WTC11 (cell line): ENCODE results near the gene IFT122. TPM values are rescaled to one million over a fixed set of nuclear protein-coding genes. Genes with fewer than 3 reads are reported as not detected.

Experiments
- ATAC-seq: fragments of 200-7000 bp; cut with Tn5 transposase; 2 replicates; pipeline ENCODE4 v1.10.0; 2021; ENCODE audit warnings: mild to moderate bottlenecking, moderate library complexity
- CTCF ChIA-PET: fragments of 300-600 bp; sonication (Branson Sonifier 250); formaldehyde crosslinking; loops from one replicate; lab custom pipeline; 2021; ENCODE audit warnings: antibody characterized with exemption; lab: Charles Lee
- POLR2A ChIA-PET: fragments of 350-600 bp; sonication (Branson Sonifier 250); formaldehyde crosslinking; loops from one replicate; lab custom pipeline; 2021; ENCODE audit warnings: antibody characterized with exemption; lab: Charles Lee
- DNase-seq: peaks from one replicate; pipeline ENCODE4 v3.0.0; 2021; ENCODE audit warnings: low spot score
- H3K27ac Mint-ChIP-seq: 2 replicates; pipeline ENCODE4 v1.8.0; 2021; ENCODE audit warnings: mixed read lengths
- H3K27me3 Mint-ChIP-seq: 2 replicates; pipeline ENCODE4 v1.8.0; 2021; ENCODE audit warnings: low read depth, mild to moderate bottlenecking, moderate library complexity, mixed read lengths
- H3K36me3 Mint-ChIP-seq: 2 replicates; pipeline ENCODE4 v1.8.0; 2021; ENCODE audit warnings: mixed read lengths
- H3K4me1 Mint-ChIP-seq: 2 replicates; pipeline ENCODE4 v1.8.0; 2022; ENCODE audit warnings: mixed read lengths
- H3K4me3 Mint-ChIP-seq: 2 replicates; pipeline ENCODE4 v1.8.0; 2021; ENCODE audit warnings: mild to moderate bottlenecking, moderate library complexity, mixed read lengths
- H3K9me3 Mint-ChIP-seq: 2 replicates; pipeline ENCODE4 v1.8.0; 2021; ENCODE audit warnings: mixed read lengths
- CREB1 ChIP-seq: sonication (generic); formaldehyde crosslinking; IDR thresholded peaks from 2 replicates; pipeline ENCODE4 v1.8.0; 2023; ENCODE audit warnings: mild to moderate bottlenecking, missing genetic modification reagents
- FOXP1 ChIP-seq: sonication (generic); formaldehyde crosslinking; IDR thresholded peaks from 2 replicates; pipeline ENCODE4 v1.8.0; 2022; ENCODE audit warnings: missing genetic modification reagents, mild to moderate bottlenecking, moderate library complexity, borderline replicate concordance
- GABPB1 ChIP-seq: sonication (generic); formaldehyde crosslinking; IDR thresholded peaks from 2 replicates; pipeline ENCODE4 v1.8.1; 2023; ENCODE audit warnings: mild to moderate bottlenecking, missing genetic modification reagents
- HMGA2 ChIP-seq: fragments of 250-450 bp; sonication (Bioruptor Pico); IDR thresholded peaks from 2 replicates; pipeline ENCODE4 v1.4.0; 2021; ENCODE audit warnings: mild to moderate bottlenecking, moderate library complexity
- JAZF1 ChIP-seq: fragments of 250-450 bp; sonication (Bioruptor Pico); IDR thresholded peaks from 2 replicates; pipeline ENCODE4 v1.9.0; 2021; ENCODE audit warnings: moderate library complexity, mild to moderate bottlenecking, inconsistent platforms
- NFATC4 ChIP-seq: fragments of 250-450 bp; sonication (Bioruptor Pico); IDR thresholded peaks from 2 replicates; pipeline ENCODE4 v1.9.0; 2021; ENCODE audit warnings: mild to moderate bottlenecking
- NR1H2 ChIP-seq: sonication (generic); formaldehyde crosslinking; IDR thresholded peaks from 2 replicates; pipeline ENCODE4 v1.9.0; 2021; ENCODE audit warnings: mild to moderate bottlenecking, moderate library complexity, missing genetic modification reagents
- NR2C2 ChIP-seq: sonication (generic); formaldehyde crosslinking; IDR thresholded peaks from 2 replicates; pipeline ENCODE4 v1.8.0; 2022; ENCODE audit warnings: mild to moderate bottlenecking, missing genetic modification reagents
- OVOL2 ChIP-seq: fragments of 250-450 bp; sonication (Bioruptor Pico); IDR thresholded peaks from 2 replicates; pipeline ENCODE4 v1.9.0; 2021; ENCODE audit warnings: mild to moderate bottlenecking, borderline replicate concordance
- PRRX2 ChIP-seq: fragments of 250-450 bp; sonication (Bioruptor Pico); IDR thresholded peaks from 2 replicates; pipeline ENCODE4 v1.8.0; 2021; ENCODE audit warnings: mild to moderate bottlenecking
- ZBTB21 ChIP-seq: sonication (generic); formaldehyde crosslinking; IDR thresholded peaks from 2 replicates; pipeline ENCODE4 v1.8.1; 2023; ENCODE audit warnings: mild to moderate bottlenecking, missing genetic modification reagents, borderline replicate concordance
- ZNF138 ChIP-seq: sonication (generic); formaldehyde crosslinking; conservative IDR thresholded peaks from 2 replicates; pipeline ENCODE4 v1.8.1; 2022; ENCODE audit warnings: mild to moderate bottlenecking, moderate library complexity, missing genetic modification reagents
- ZNF232 ChIP-seq: sonication (generic); formaldehyde crosslinking; IDR thresholded peaks from 2 replicates; pipeline ENCODE4 v1.8.0; 2022; ENCODE audit warnings: mild to moderate bottlenecking, missing genetic modification reagents
- ZNF416 ChIP-seq: fragments of 250-450 bp; sonication (Bioruptor Pico); IDR thresholded peaks from 2 replicates; pipeline ENCODE4 v1.9.0; 2021; ENCODE audit warnings: mild to moderate bottlenecking, inconsistent platforms
- total RNA-seq: library from RNA; stranded (reverse); gene quantifications from 3 replicates; pipeline ENCODE4 v1.2.3, GENCODE V29; 2021
- TF ChIP-seq, protein P1 (sequence below): sonication (generic); formaldehyde crosslinking; IDR thresholded peaks from 2 replicates; pipeline ENCODE4 v1.8.1; 2023; ENCODE audit warnings: mild to moderate bottlenecking, missing genetic modification reagents, moderate library complexity
- TF ChIP-seq, protein P2 (sequence below): fragments of 250-450 bp; sonication (Bioruptor Pico); IDR thresholded peaks from 2 replicates; pipeline ENCODE4 v1.8.0; 2021; ENCODE audit warnings: mild to moderate bottlenecking
- TF ChIP-seq, protein P3 (sequence below): fragments of 250-450 bp; sonication (Bioruptor Pico); conservative IDR thresholded peaks from 2 replicates; pipeline ENCODE4 v1.9.0; 2021; ENCODE audit warnings: mild to moderate bottlenecking
- TF ChIP-seq, protein P4 (sequence below): sonication (generic); formaldehyde crosslinking; IDR thresholded peaks from 2 replicates; pipeline ENCODE4 v1.8.0; 2022; ENCODE audit warnings: mild to moderate bottlenecking, missing genetic modification reagents

IFT122 gene
- total RNA-seq, 1 experiment from 2014 or later, result 22.8 TPM

DNA sequence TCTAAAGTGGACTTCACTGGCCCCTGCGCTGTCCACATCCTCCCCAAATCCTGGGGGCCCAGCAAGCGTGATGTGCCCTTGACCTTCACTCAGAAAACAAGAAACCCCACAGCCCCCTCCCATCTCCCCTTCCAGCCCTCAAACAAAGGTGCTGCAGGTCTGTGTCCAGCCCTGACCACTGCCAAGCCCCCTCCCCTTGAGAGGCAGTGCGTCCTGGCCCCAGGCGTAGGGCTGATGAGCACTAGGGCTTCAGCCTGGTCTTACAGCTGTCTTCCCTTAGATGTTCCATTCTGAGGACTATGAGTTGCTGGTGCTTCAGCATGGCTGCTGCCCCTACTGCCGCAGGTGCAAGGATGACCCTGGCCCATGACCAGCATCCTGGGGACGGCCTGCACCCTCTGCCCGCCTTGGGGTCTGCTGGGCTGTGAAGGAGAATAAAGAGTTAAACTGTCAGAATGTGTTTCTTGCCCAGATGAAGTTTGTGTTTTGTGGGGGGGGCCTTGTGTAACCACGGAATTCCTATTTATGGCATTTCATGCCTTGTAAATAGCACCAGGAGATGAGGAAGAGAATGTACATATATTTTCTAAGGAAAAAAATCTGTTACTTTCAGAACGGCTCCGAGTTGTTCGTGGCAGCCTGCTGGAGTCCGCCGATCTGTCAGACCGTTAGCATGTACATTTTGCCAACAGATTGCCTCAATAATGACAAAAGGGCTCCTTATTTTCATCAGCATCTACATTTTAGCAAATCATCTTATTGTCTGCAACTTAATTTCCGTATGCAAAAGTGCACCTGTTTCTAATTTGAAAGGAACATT, 80.1 kb downstream of the IFT122 start:
- Mint-ChIP-seq H3K36me3 (no peaks in the 10 kb centered on the region; the same call in 1 of the 2 replicates), H3K4me3 (no peak overlapping the region), H3K9me3 (no peaks in the 10 kb centered on the region), H3K27ac (no peak overlapping the region), H3K27me3 (no peaks in the 10 kb centered on the region), H3K4me1 (0 out of 2 replicates have a peak, but pooled peaks cover 2% of the 10 kb centered on the region)
- DNase-seq (no peak), ATAC-seq (no peak)
- POLR2A ChIA-PET, result interaction anchor here (0.6 kb wide), 1 partner anchor 392 kb away, joined by 3 read pairs; no protein-coding TSS in a partner anchor
- CTCF ChIA-PET, result no interaction called here
- TF ChIP-seq CREB1 (CRISPR knock-in tag), result no peak
- no peak for TF ChIP-seq ZBTB21 (CRISPR knock-in tag)
- no peak for TF ChIP-seq OVOL2 (CRISPR knock-in tag)
- no peak for TF ChIP-seq ZNF416 (CRISPR knock-in tag)
- TF ChIP-seq, protein P1, sequence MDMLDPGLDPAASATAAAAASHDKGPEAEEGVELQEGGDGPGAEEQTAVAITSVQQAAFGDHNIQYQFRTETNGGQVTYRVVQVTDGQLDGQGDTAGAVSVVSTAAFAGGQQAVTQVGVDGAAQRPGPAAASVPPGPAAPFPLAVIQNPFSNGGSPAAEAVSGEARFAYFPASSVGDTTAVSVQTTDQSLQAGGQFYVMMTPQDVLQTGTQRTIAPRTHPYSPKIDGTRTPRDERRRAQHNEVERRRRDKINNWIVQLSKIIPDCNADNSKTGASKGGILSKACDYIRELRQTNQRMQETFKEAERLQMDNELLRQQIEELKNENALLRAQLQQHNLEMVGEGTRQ (CRISPR knock-in tag), result no peak
- no peak for TF ChIP-seq GABPB1 (CRISPR knock-in tag)
- TF ChIP-seq NR1H2, result no peak
- no peak for TF ChIP-seq NFATC4 (CRISPR knock-in tag)
- TF ChIP-seq JAZF1 (CRISPR knock-in tag), result no peak
- TF ChIP-seq, protein P2, sequence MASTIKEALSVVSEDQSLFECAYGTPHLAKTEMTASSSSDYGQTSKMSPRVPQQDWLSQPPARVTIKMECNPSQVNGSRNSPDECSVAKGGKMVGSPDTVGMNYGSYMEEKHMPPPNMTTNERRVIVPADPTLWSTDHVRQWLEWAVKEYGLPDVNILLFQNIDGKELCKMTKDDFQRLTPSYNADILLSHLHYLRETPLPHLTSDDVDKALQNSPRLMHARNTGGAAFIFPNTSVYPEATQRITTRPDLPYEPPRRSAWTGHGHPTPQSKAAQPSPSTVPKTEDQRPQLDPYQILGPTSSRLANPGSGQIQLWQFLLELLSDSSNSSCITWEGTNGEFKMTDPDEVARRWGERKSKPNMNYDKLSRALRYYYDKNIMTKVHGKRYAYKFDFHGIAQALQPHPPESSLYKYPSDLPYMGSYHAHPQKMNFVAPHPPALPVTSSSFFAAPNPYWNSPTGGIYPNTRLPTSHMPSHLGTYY (CRISPR knock-in tag), result no peak

DNA sequence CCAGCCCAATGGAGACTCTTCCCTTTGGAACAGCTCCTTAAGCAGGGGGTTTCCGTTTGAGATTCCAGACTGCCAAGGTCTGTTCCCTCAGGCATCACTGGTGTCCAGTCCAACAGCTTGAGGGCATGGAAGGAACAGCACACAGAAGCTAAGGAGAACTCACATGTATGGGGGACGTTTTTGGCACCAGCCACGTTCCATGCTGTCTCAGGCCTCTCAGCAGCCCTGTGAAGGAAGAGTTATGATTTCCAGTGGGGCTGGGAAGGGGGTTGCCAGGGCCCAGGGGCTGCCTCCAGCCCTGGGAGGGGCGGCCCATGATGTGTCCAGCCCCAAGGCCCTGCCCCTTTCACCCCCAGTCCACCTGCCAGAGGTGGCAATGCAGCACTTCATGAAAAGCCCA, 80.9 kb downstream of the IFT122 start:
- ATAC-seq (no peak), DNase-seq (no peak)
- H3K36me3 Mint-ChIP-seq, result no peaks in the 10 kb centered on the region; the same call in 1 of the 2 replicates
- H3K4me1 Mint-ChIP-seq, result 0 out of 2 replicates have a peak, but pooled peaks cover 2% of the 10 kb centered on the region
- no peaks in the 10 kb centered on the region for H3K9me3 Mint-ChIP-seq
- H3K4me3 Mint-ChIP-seq, result no peak overlapping the region
- ChIA-PET CTCF (interaction anchor here (1.4 kb wide), 1 partner anchor 31 kb away, joined by 5 read pairs; no protein-coding TSS in a partner anchor), POLR2A (no interaction called here)
- TF ChIP-seq FOXP1 (CRISPR knock-in tag) (no peak), PRRX2 (CRISPR knock-in tag) (no peak), ZNF138 (CRISPR knock-in tag) (no peak), NR2C2 (CRISPR knock-in tag) (no peak)
- TF ChIP-seq, protein P2 (CRISPR knock-in tag), result no peak
- no peaks in the 10 kb centered on the region for H3K27me3 Mint-ChIP-seq
- no peak overlapping the region for H3K27ac Mint-ChIP-seq

DNA sequence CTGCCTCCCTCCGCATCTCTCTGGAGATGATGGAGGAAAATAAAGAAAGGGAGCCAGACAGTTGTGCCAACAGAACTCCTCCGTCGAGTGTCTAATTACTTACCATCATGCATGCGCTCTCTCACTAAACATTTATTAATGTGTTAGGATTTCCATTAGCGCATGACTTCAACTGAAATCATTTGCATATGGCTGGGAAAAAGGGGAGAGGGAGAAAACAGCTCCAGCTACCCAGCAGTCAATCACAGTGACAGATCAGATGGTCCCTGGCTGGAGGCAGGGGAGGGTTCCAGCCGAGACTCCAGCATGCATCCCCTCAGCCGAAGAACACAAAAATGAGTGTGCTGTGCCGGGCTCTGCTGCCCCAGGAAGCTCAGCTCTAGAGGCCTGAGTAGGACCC, 81.6 kb downstream of the IFT122 start:
- ATAC-seq (no peak), DNase-seq (no peak)
- Mint-ChIP-seq H3K36me3 (no peaks in the 10 kb centered on the region), H3K27ac (no peak overlapping the region; the same call in 1 of the 2 replicates), H3K9me3 (no peaks in the 10 kb centered on the region), H3K4me3 (no peak overlapping the region), H3K4me1 (peaks cover 6% of the 10 kb centered on the region), H3K27me3 (no peaks in the 10 kb centered on the region)
- TF ChIP-seq, protein P3, sequence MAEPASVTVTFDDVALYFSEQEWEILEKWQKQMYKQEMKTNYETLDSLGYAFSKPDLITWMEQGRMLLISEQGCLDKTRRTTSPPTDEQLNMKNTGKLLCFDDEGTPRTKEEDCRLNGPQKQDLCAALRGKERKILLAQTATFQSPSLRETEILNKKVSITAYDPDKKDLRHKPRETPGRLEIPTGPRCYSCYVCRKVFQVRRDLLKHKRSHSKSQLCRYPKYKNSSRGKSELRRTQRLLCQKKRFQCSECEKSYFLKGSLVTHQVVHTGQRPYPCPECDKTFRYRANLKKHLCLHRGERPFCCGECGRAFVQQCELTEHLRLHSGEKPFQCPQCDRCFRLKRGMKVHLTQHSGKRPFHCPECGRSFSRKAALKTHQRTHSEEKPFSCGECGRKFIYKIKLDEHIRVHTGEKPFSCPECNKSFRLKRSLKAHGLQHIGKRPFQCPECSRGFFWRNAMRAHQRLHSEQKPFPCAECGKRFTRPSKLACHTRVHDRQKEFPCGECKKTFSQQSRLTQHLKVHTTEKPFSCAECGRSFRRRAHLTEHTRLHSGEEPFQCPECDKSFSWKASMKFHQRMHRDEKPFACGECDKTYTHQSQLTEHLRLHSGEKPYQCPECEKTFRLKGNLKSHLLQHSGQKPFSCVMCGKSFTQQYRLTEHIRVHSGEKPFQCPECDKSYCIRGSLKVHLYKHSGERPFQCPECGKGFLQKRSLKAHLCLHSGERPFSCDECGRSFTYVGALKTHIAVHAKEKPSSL (CRISPR knock-in tag), result no peak
- TF ChIP-seq, protein P4, sequence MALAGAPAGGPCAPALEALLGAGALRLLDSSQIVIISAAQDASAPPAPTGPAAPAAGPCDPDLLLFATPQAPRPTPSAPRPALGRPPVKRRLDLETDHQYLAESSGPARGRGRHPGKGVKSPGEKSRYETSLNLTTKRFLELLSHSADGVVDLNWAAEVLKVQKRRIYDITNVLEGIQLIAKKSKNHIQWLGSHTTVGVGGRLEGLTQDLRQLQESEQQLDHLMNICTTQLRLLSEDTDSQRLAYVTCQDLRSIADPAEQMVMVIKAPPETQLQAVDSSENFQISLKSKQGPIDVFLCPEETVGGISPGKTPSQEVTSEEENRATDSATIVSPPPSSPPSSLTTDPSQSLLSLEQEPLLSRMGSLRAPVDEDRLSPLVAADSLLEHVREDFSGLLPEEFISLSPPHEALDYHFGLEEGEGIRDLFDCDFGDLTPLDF (CRISPR knock-in tag), result no peak
- TF ChIP-seq NR2C2 (CRISPR knock-in tag) (no peak), ZNF232 (CRISPR knock-in tag) (no peak), HMGA2 (CRISPR knock-in tag) (no peak)
- TF ChIP-seq, protein P2 (CRISPR knock-in tag), result no peak
- CTCF ChIA-PET, result interaction anchor here (1.4 kb wide), 1 partner anchor 32 kb away, joined by 5 read pairs; no protein-coding TSS in a partner anchor
- POLR2A ChIA-PET, result no interaction called here
